GM21529 (cell line): ENCODE measurements around the gene PDE3A.
"Not testable (repeated sequence)": the region's sequence is repeated elsewhere in the genome, so short reads cannot be mapped to it uniquely, and the experiment has no call there.

ENCODE experiments used
- ATAC-seq: cut with Tn5 transposase; IDR thresholded peaks from one replicate; pipeline ENCODE4 v1.9.1; 2021; ENCODE audit not compliant: unreplicated experiment

PDE3A gene

GRCh38 chr12:20546267-20546666 lies 177.9 kb downstream of the PDE3A start:
- no peak for ATAC-seq

- ATAC-seq, result no peak
These were observed 179.7 kb downstream of the PDE3A start for GRCh38 chr12:20547816-20548575.

- no peak for ATAC-seq
These were observed 180.3 kb downstream of the PDE3A start for GRCh38 chr12:20548611-20549010.

GRCh38 chr12:20549108-20549719 lies 180.9 kb downstream of the PDE3A start:
- no peak for ATAC-seq

GRCh38 chr12:20551742-20552442 lies 183.6 kb downstream of the PDE3A start:
- not testable (repeated sequence) for ATAC-seq

GRCh38 chr12:20552586-20552985 lies 184.2 kb downstream of the PDE3A start:
- ATAC-seq, result not testable (repeated sequence)

- ATAC-seq, result no peak
These were observed 186.7 kb downstream of the PDE3A start for GRCh38 chr12:20555015-20555414.

- no peak for ATAC-seq
These were observed 187.4 kb downstream of the PDE3A start for GRCh38 chr12:20555771-20556170.

- ATAC-seq, result no peak
These were observed 188.8 kb downstream of the PDE3A start for GRCh38 chr12:20557096-20557495.

- no peak for ATAC-seq
These were observed 192.6 kb downstream of the PDE3A start for GRCh38 chr12:20560935-20561334.

- ATAC-seq, result no peak
These were observed 193.5 kb downstream of the PDE3A start for GRCh38 chr12:20561871-20562270.

GRCh38 chr12:20567413-20567812 lies 199.1 kb downstream of the PDE3A start:
- ATAC-seq, result no peak

- no peak for ATAC-seq
These were observed 204.1 kb downstream of the PDE3A start for GRCh38 chr12:20572451-20572850.

- ATAC-seq, result no peak
These were observed 208.2 kb downstream of the PDE3A start for GRCh38 chr12:20576528-20576927.

- no peak for ATAC-seq
These were observed 208.7 kb downstream of the PDE3A start for GRCh38 chr12:20577054-20577453.

GRCh38 chr12:20578142-20578541 lies 209.8 kb downstream of the PDE3A start:
- ATAC-seq, result no peak

GRCh38 chr12:20585055-20585625 lies 216.8 kb downstream of the PDE3A start:
- no peak for ATAC-seq

GRCh38 chr12:20585913-20586312 lies 217.6 kb downstream of the PDE3A start:
- ATAC-seq, result no peak

- ATAC-seq, result no peak
These were observed 219.7 kb downstream of the PDE3A start for GRCh38 chr12:20588042-20588441.

GRCh38 chr12:20590570-20590969 lies 222.2 kb downstream of the PDE3A start:
- no peak for ATAC-seq

GRCh38 chr12:20592556-20592955 lies 224.2 kb downstream of the PDE3A start:
- ATAC-seq, result no peak

- no peak for ATAC-seq
These were observed 225.3 kb downstream of the PDE3A start for GRCh38 chr12:20593611-20594010.
